RWPE2 (cell line): Measurements from ENCODE around the gene IGSF11.

ENCODE experiments used
- ATAC-seq: fragments of 200-7000 bp; cut with Tn5 transposase; 3 replicates; pipeline ENCODE4 v1.9.1; 2021; ENCODE audit warnings: low read depth
- DNase-seq: peaks from one replicate; pipeline ENCODE4 v3.0.0-alpha.2; 2020; ENCODE audit warnings: low spot score
- H3K27ac ChIP-seq: fragments of 450-650 bp; 2 replicates; pipeline ENCODE4 v1.5.1; 2017; ENCODE audit warnings: mild to moderate bottlenecking; ENCODE audit not compliant: poor library complexity, severe bottlenecking
- H3K27me3 ChIP-seq: fragments of 250-450 bp; sonication (Bioruptor Pico); 2 replicates; pipeline ENCODE4 v1.5.1; 2021; ENCODE audit warnings: mild to moderate bottlenecking, moderate library complexity; ENCODE audit not compliant: insufficient read depth, poor library complexity, severe bottlenecking
- H3K36me3 ChIP-seq: fragments of 250-450 bp; sonication (Bioruptor Pico); 2 replicates; pipeline ENCODE4 v1.5.1; 2020; ENCODE audit warnings: low read depth, mild to moderate bottlenecking, moderate library complexity
- H3K4me1 ChIP-seq: fragments of 250-450 bp; sonication (Bioruptor Pico); 2 replicates; pipeline ENCODE4 v1.5.1; 2021; ENCODE audit warnings: mild to moderate bottlenecking, moderate library complexity; ENCODE audit not compliant: insufficient read depth, poor library complexity, severe bottlenecking
- H3K4me3 ChIP-seq: fragments of 250-450 bp; sonication (Bioruptor Pico); 2 replicates; pipeline ENCODE4 v1.5.1; 2021; ENCODE audit warnings: mild to moderate bottlenecking, moderate library complexity; ENCODE audit not compliant: severe bottlenecking
- H3K9me3 ChIP-seq: fragments of 250-450 bp; sonication (Bioruptor Pico); 2 replicates; pipeline ENCODE4 v1.5.1; 2021; ENCODE audit warnings: mild to moderate bottlenecking, moderate library complexity; ENCODE audit not compliant: severe bottlenecking
- TF ChIP-seq, protein P1 (sequence below): fragments of 450-650 bp; IDR thresholded peaks from one replicate; pipeline ENCODE4 v1.5.1; 2017; ENCODE audit warnings: mild to moderate bottlenecking, moderate library complexity; ENCODE audit not compliant: poor library complexity, severe bottlenecking

Gene IGSF11

GRCh38 chr3:118968640-118969039 lies 66.0 kb downstream of the IGSF11 start:
- Histone ChIP-seq H3K9me3 (no peaks in the 10 kb centered on the region), H3K27ac (no peak overlapping the region), H3K27me3 (peaks cover 7% of the 10 kb centered on the region), H3K36me3 (no peaks in the 10 kb centered on the region), H3K4me1 (no peaks in the 10 kb centered on the region), H3K4me3 (no peak overlapping the region)
- TF ChIP-seq, protein P1, sequence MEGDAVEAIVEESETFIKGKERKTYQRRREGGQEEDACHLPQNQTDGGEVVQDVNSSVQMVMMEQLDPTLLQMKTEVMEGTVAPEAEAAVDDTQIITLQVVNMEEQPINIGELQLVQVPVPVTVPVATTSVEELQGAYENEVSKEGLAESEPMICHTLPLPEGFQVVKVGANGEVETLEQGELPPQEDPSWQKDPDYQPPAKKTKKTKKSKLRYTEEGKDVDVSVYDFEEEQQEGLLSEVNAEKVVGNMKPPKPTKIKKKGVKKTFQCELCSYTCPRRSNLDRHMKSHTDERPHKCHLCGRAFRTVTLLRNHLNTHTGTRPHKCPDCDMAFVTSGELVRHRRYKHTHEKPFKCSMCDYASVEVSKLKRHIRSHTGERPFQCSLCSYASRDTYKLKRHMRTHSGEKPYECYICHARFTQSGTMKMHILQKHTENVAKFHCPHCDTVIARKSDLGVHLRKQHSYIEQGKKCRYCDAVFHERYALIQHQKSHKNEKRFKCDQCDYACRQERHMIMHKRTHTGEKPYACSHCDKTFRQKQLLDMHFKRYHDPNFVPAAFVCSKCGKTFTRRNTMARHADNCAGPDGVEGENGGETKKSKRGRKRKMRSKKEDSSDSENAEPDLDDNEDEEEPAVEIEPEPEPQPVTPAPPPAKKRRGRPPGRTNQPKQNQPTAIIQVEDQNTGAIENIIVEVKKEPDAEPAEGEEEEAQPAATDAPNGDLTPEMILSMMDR, result no peak
- no peak for ATAC-seq
- no peak for DNase-seq

DNA sequence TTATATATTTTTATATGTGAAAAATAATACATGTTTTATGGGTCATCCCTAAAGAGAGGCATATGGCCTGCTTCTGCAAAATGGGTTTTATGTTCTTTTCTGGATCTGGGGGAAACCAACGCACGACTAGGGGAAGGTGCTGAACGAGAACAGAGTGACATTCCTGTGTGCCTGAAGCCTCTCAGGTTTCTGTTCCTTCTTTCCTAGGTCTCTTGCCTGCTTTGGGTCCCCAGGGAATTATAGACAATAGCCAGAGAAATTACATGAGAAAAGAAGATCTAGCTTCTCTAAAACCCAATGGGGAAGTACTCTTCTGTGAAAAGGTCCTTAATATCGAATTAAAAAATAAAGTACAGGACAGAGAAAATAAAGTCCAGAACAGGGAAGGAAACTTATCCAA lies 66.5 kb downstream of the IGSF11 start:
- Histone ChIP-seq H3K4me1 (no peaks in the 10 kb centered on the region), H3K36me3 (no peaks in the 10 kb centered on the region), H3K27ac (no peak overlapping the region), H3K4me3 (no peak overlapping the region), H3K27me3 (peaks cover 7% of the 10 kb centered on the region), H3K9me3 (no peaks in the 10 kb centered on the region)
- no peak for DNase-seq
- no peak for ATAC-seq
- TF ChIP-seq, protein P1, result no peak

DNA sequence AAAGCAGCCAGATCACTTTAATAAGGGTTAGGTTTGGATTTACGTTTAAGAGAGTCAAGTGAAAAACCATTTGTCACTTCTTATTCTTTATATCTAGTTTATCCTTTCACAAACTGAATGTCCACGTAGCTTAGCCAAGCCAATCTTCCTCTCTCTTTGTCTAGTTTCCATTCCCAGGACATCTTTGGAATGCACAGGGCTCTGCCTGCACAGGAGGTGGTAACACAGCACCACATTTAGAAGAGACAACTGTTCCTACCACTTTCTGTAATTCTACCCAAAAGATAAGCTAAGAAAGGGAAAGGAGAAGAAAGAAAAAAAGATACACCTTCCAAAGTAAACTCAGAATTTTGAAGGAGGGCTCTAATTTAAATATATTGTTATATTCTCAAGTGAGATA lies 67.9 kb downstream of the IGSF11 start:
- Histone ChIP-seq H3K36me3 (no peaks in the 10 kb centered on the region), H3K9me3 (no peaks in the 10 kb centered on the region), H3K4me1 (no peaks in the 10 kb centered on the region), H3K27ac (no peak overlapping the region), H3K27me3 (peaks cover 7% of the 10 kb centered on the region), H3K4me3 (no peak overlapping the region)
- DNase-seq, result no peak
- no peak for ATAC-seq
- TF ChIP-seq, protein P1, result no peak

GRCh38 chr3:118963711-118964110 lies 70.9 kb downstream of the IGSF11 start:
- no peak for ATAC-seq
- H3K4me3 ChIP-seq, result no peak overlapping the region
- no peak for DNase-seq
- H3K4me1 ChIP-seq, result no peaks in the 10 kb centered on the region
- no peaks in the 10 kb centered on the region for H3K9me3 ChIP-seq
- peaks cover under 1% of the 10 kb centered on the region for H3K27me3 ChIP-seq
- TF ChIP-seq, protein P1, result no peak
- H3K36me3 ChIP-seq, result no peaks in the 10 kb centered on the region
- H3K27ac ChIP-seq, result no peak overlapping the region

DNA sequence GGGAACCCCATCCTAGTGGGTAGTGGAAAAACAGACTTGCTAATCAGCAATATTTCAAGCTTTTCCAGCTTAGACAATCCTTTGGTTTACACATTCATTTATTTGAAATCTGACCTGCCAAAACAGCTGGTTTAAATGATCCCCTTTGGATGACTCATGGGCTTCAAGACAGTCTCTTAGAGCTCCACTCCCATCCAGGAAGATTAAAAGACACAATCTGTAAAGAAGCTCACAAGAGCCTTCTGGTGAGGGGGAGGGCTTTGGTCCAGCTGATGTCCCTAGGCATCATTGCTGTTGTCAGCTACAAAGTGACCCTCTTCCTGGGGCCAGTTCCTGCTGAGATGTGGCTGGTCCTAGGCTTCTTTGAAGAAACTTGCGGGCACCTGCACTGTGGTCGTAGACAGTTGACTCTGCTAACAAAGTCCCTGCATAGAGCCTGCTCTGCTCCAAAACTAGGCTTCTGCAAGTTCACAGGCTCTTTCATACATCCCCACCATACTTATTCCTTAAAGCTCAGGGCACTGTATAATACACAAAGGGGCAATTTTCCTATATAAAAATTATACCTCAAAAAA lies 73.7 kb downstream of the IGSF11 start:
- no peak overlapping the region for H3K4me3 ChIP-seq
- H3K27me3 ChIP-seq, result no peaks in the 10 kb centered on the region
- TF ChIP-seq, protein P1, result no peak
- no peaks in the 10 kb centered on the region for H3K4me1 ChIP-seq
- H3K9me3 ChIP-seq, result no peaks in the 10 kb centered on the region
- no peak for ATAC-seq
- H3K27ac ChIP-seq, result no peak overlapping the region
- H3K36me3 ChIP-seq, result no peaks in the 10 kb centered on the region
- DNase-seq, result no peak
